Astrocyte (in vitro differentiated cells and primary cell): Measurements from ENCODE around the gene CASKIN1. TPM values are rescaled to one million over a fixed set of nuclear protein-coding genes. Genes with fewer than 3 reads are reported as not detected.
A peak's percentile ranks its signal among the peaks of the same experiment; 100 is the strongest.

Source experiments
- DNase-seq: peaks from one replicate; pipeline ENCODE4 v3.0.0-alpha.2; 2010; ENCODE audit warnings: low read depth
- FAIRE-seq: peaks from 2 replicates; lab custom pipeline; 2011; peaks lifted over from hg19 to GRCh38; lab: Jason Lieb, UNC
- H2AFZ ChIP-seq: 2 replicates; pipeline ENCODE4 v1.6.0; 2012; ENCODE audit warnings: low read depth, low read length, inconsistent platforms
- H3K27ac ChIP-seq: 2 replicates; pipeline ENCODE4 v1.5.1; 2011; ENCODE audit warnings: low read depth, low read length, inconsistent platforms
- H3K27me3 ChIP-seq: 2 replicates; pipeline ENCODE4 v1.6.0; 2011; ENCODE audit warnings: low read length, inconsistent platforms; ENCODE audit not compliant: insufficient read depth
- H3K36me3 ChIP-seq: 2 replicates; pipeline ENCODE4 v1.5.1; 2011; ENCODE audit warnings: low read length, inconsistent platforms; ENCODE audit not compliant: insufficient read depth
- H3K4me1 ChIP-seq: 2 replicates; pipeline ENCODE4 v1.5.1; 2011; ENCODE audit warnings: low read length, inconsistent platforms; ENCODE audit not compliant: insufficient read depth
- H3K4me2 ChIP-seq: 2 replicates; pipeline ENCODE4 v1.6.0; 2012; ENCODE audit warnings: low read length, inconsistent platforms
- H3K4me3 ChIP-seq: 2 replicates; pipeline ENCODE4 v1.5.1; 2011; ENCODE audit warnings: low read depth, mild to moderate bottlenecking, low read length, inconsistent platforms; ENCODE audit not compliant: insufficient read depth
- H3K79me2 ChIP-seq: 2 replicates; pipeline ENCODE4 v1.6.0; 2012; ENCODE audit warnings: mild to moderate bottlenecking, low read length, inconsistent platforms; ENCODE audit not compliant: insufficient read depth
- H3K9ac ChIP-seq: 2 replicates; pipeline ENCODE4 v1.6.0; 2012; ENCODE audit warnings: mild to moderate bottlenecking, low read length, inconsistent platforms
- H3K9me3 ChIP-seq: 2 replicates; pipeline ENCODE4 v1.5.1; 2012; ENCODE audit warnings: low read depth, mild to moderate bottlenecking, low read length, inconsistent platforms; ENCODE audit not compliant: insufficient read depth
- H4K20me1 ChIP-seq: 2 replicates; pipeline ENCODE4 v1.6.0; 2012; ENCODE audit warnings: low read length, inconsistent platforms; ENCODE audit not compliant: insufficient read depth
- H3K27ac Mint-ChIP-seq: one replicate; pipeline ENCODE4 v1.8.0; 2021; ENCODE audit warnings: mild to moderate bottlenecking, mixed read lengths; ENCODE audit not compliant: unreplicated experiment
- H3K27me3 Mint-ChIP-seq: one replicate; pipeline ENCODE4 v1.8.0; 2021; ENCODE audit warnings: low read depth, mixed read lengths; ENCODE audit not compliant: unreplicated experiment
- H3K36me3 Mint-ChIP-seq: one replicate; pipeline ENCODE4 v1.8.0; 2021; ENCODE audit warnings: low read depth, mixed read lengths; ENCODE audit not compliant: unreplicated experiment
- H3K4me1 Mint-ChIP-seq: one replicate; pipeline ENCODE4 v1.8.0; 2021; ENCODE audit warnings: low read depth, mixed read lengths; ENCODE audit not compliant: unreplicated experiment
- H3K4me3 Mint-ChIP-seq: one replicate; pipeline ENCODE4 v1.8.0; 2021; ENCODE audit warnings: mild to moderate bottlenecking, moderate library complexity, mixed read lengths; ENCODE audit not compliant: unreplicated experiment
- H3K9me3 Mint-ChIP-seq: one replicate; pipeline ENCODE4 v1.8.0; 2021; ENCODE audit warnings: mild to moderate bottlenecking, mixed read lengths; ENCODE audit not compliant: unreplicated experiment
- CTCF ChIP-seq: IDR thresholded peaks from 2 replicates; pipeline ENCODE4 v1.5.1; 2011; ENCODE audit warnings: low read depth, mild to moderate bottlenecking, inconsistent platforms, low read length, moderate library complexity; ENCODE audit not compliant: insufficient read depth
- EZH2 ChIP-seq: IDR thresholded peaks from 2 replicates; pipeline ENCODE4 v1.6.1; 2012; ENCODE audit warnings: mild to moderate bottlenecking, low read length, inconsistent platforms; ENCODE audit not compliant: insufficient read depth
- total RNA-seq: library from RNA; stranded (reverse); gene quantifications from 2 replicates; pipeline ENCODE4 v1.2.1, GENCODE V29; 2021

Gene CASKIN1
- total RNA-seq, 1 donor from 2014 or later = 0.66 TPM

- DNase-seq (no peak), FAIRE-seq (no peak)
- H3K4me2 ChIP-seq = no peak overlapping the region
- Mint-ChIP-seq H3K4me3 (no peak overlapping the region), H3K4me1 (peaks cover 6% of the 10 kb centered on the region), H3K27ac (peak overlapping the region; percentile 72), H3K27me3 (no peaks in the 10 kb centered on the region), H3K9me3 (no peaks in the 10 kb centered on the region), H3K36me3 (peaks cover 2% of the 10 kb centered on the region)
- H4K20me1 ChIP-seq = peaks cover 80% of the 10 kb centered on the region
- H3K36me3 ChIP-seq = peaks cover 7% of the 10 kb centered on the region
- TF ChIP-seq EZH2 (no peak), CTCF (no peak)
- no peak overlapping the region for H3K4me3 ChIP-seq
- no peak overlapping the region for H2AFZ ChIP-seq
- H3K9me3 ChIP-seq = no peaks in the 10 kb centered on the region
- peaks cover 30% of the 10 kb centered on the region for H3K4me1 ChIP-seq
- H3K27ac ChIP-seq = no peak overlapping the region
- H3K79me2 ChIP-seq = peaks cover 78% of the 10 kb centered on the region
- H3K9ac ChIP-seq = no peak overlapping the region
- no peaks in the 10 kb centered on the region for H3K27me3 ChIP-seq
Measured at GRCh38 chr16:2163211-2163881, 33.1 kb downstream of the CASKIN1 start.

GRCh38 chr16:2162676-2163118 is 33.7 kb downstream of the CASKIN1 start:
- H3K4me1 ChIP-seq = peaks cover 36% of the 10 kb centered on the region
- H3K79me2 ChIP-seq = peaks cover 84% of the 10 kb centered on the region
- FAIRE-seq = no peak
- peaks cover 81% of the 10 kb centered on the region for H4K20me1 ChIP-seq
- no peak overlapping the region for H3K4me2 ChIP-seq
- H3K36me3 ChIP-seq = peaks cover 5% of the 10 kb centered on the region
- H3K9me3 ChIP-seq = no peaks in the 10 kb centered on the region
- Mint-ChIP-seq H3K27ac (no peak overlapping the region), H3K4me3 (no peak overlapping the region), H3K27me3 (no peaks in the 10 kb centered on the region), H3K4me1 (peaks cover 9% of the 10 kb centered on the region), H3K9me3 (no peaks in the 10 kb centered on the region), H3K36me3 (no peaks in the 10 kb centered on the region)
- no peak for DNase-seq
- TF ChIP-seq CTCF = no peak
- no peak for TF ChIP-seq EZH2
- H3K27me3 ChIP-seq = no peaks in the 10 kb centered on the region
- H2AFZ ChIP-seq = no peak overlapping the region
- H3K9ac ChIP-seq = no peak overlapping the region
- H3K4me3 ChIP-seq = no peak overlapping the region
- H3K27ac ChIP-seq = no peak overlapping the region

GRCh38 chr16:2161911-2162310 is 34.5 kb downstream of the CASKIN1 start:
- no peak overlapping the region for H3K4me3 ChIP-seq
- no peak overlapping the region for H3K4me3 Mint-ChIP-seq
- DNase-seq (no peak), FAIRE-seq (no peak)
- no peak overlapping the region for H2AFZ ChIP-seq
- no peak overlapping the region for H3K27ac Mint-ChIP-seq
- peaks cover 16% of the 10 kb centered on the region for H3K4me1 Mint-ChIP-seq
- H4K20me1 ChIP-seq = peaks cover 85% of the 10 kb centered on the region
- peaks cover 5% of the 10 kb centered on the region for H3K36me3 ChIP-seq
- no peaks in the 10 kb centered on the region for H3K9me3 Mint-ChIP-seq
- no peaks in the 10 kb centered on the region for H3K27me3 ChIP-seq
- H3K36me3 Mint-ChIP-seq = no peaks in the 10 kb centered on the region
- H3K4me1 ChIP-seq = peaks cover 44% of the 10 kb centered on the region
- H3K79me2 ChIP-seq = peaks cover 92% of the 10 kb centered on the region
- H3K9me3 ChIP-seq = no peaks in the 10 kb centered on the region
- TF ChIP-seq EZH2 (no peak), CTCF (no peak)
- H3K27me3 Mint-ChIP-seq = no peaks in the 10 kb centered on the region
- H3K9ac ChIP-seq = no peak overlapping the region
- H3K4me2 ChIP-seq = no peak overlapping the region
- no peak overlapping the region for H3K27ac ChIP-seq
